Measurements from ENCODE around the gene NUCKS1. TPM values are rescaled to one million over a fixed set of nuclear protein-coding genes. Genes with fewer than 3 reads are reported as not detected.

The NUCKS1 gene
- total RNA-seq, 1 donor from 2014 or later, result 161 TPM

Other genes starting within 250 kb of the NUCKS1 start
- 0.23 and 1.2 TPM in 2 replicates for gene CDK18, start 245.5 kb downstream of the NUCKS1 start, total RNA-seq
- 81.8 and 83.1 TPM in 2 replicates for gene ELK4, start 118.2 kb downstream of the NUCKS1 start, total RNA-seq
- 1.0 and 1.1 TPM in 2 replicates for gene SLC45A3, start 69.7 kb downstream of the NUCKS1 start, total RNA-seq
- gene RAB29, start 25.3 kb upstream of the NUCKS1 start, total RNA-seq, result 27.8 and 29.1 TPM in 2 replicates
- 29.5 and 30.1 TPM in 2 replicates for gene SLC41A1, start 63.0 kb upstream of the NUCKS1 start, total RNA-seq
- gene PM20D1, start 100.0 kb upstream of the NUCKS1 start, total RNA-seq, result 0.16 and 0.71 TPM in 2 replicates
- not detected in 2 replicates for gene SLC26A9, start 193.3 kb upstream of the NUCKS1 start, total RNA-seq